Measurements from ENCODE around the gene GOLGA6D. TPM values are rescaled to one million over a fixed set of nuclear protein-coding genes. Genes with fewer than 3 reads are reported as not detected.

GOLGA6D gene
- total and polyA plus RNA-seq, 2 of the 8 experiments (the other 6 are each of a cell fraction or from before 2014, with no cell fraction given), result 0.27 to 0.69 TPM

GRCh38 chr15:75329571-75329970 lies 46.9 kb downstream of the GOLGA6D start:
- Histone ChIP-seq H2BK5ac (ENCODE audit: low read depth, low read length) (no peak overlapping the region), H3K79me2 (ENCODE audit: control insufficient read depth in 1 of 2, insufficient read depth in 2 of 2, low read length in 2 of 2) (no peaks in the 10 kb centered on the region), H4K91ac (replicated peaks; ENCODE audit: insufficient read length, low read length) (no peak overlapping the region), H3K4ac (replicated peaks; ENCODE audit: insufficient read length, low read depth, low read length) (no peak overlapping the region), H2AK5ac (ENCODE audit: low read depth, low read length) (no peak overlapping the region), H3K4me1 (replicated peaks in 1 of 4; ENCODE audit: control insufficient read depth in 3 of 4, insufficient read depth in 4 of 4, low read length in 3 of 4) (no peaks in the 10 kb centered on the region), H2AFZ (ENCODE audit: low read length) (no peak overlapping the region), H3K27ac (ENCODE audit: low read depth, low read length) (no peak overlapping the region), H2BK12ac (ENCODE audit: low read depth, low read length) (no peak overlapping the region), H3K36me3 (ENCODE audit: control insufficient read depth in 2 of 4, insufficient read depth in 4 of 4, low read length in 3 of 4) (no peaks in the 10 kb centered on the region), H2BK15ac (ENCODE audit: low read length) (no peak overlapping the region), H3K79me1 (ENCODE audit: low read depth, low read length) (no peaks in the 10 kb centered on the region), H3K56ac (replicated peaks; ENCODE audit: insufficient read length, low read depth, low read length) (no peak overlapping the region), H3K9me3 (ENCODE audit: insufficient read depth in 2 of 2, low read depth in 1 of 2, low read length in 1 of 2) (no peaks in the 10 kb centered on the region), H2BK120ac (replicated peaks; ENCODE audit: low read depth, low read length) (no peak overlapping the region), H2BK20ac (ENCODE audit: low read length) (no peak overlapping the region), H4K8ac (ENCODE audit: extremely low read depth, insufficient read depth, low read length) (no peak overlapping the region), H3K14ac (ENCODE audit: insufficient read length) (no peak overlapping the region), H4K20me1 (replicated peaks in 1 of 2; ENCODE audit: control insufficient read depth in 1 of 2, insufficient read depth in 2 of 2, low read length in 2 of 2) (no peaks in the 10 kb centered on the region), H3K4me3 (ENCODE audit: extremely low read depth in 1 of 4, insufficient read depth in 2 of 4, low read depth in 3 of 4, low read length in 4 of 4) (no peak overlapping the region), H3K18ac (ENCODE audit: extremely low read depth, low read length) (no peak overlapping the region), H4K5ac (ENCODE audit: insufficient read length, low read depth, low read length) (no peak overlapping the region), H3K23ac (ENCODE audit: insufficient read length) (no peak overlapping the region), H3K4me2 (ENCODE audit: insufficient read depth in 1 of 2, low read depth in 2 of 2, low read length in 2 of 2) (no peak overlapping the region), H3K9ac (replicated peaks in 1 of 4; ENCODE audit: extremely low read depth in 1 of 4, low read depth in 3 of 4, low read length in 3 of 4) (no peak overlapping the region), H3K23me2 (ENCODE audit: low read depth, low read length) (no peaks in the 10 kb centered on the region), H3K27me3 (replicated peaks in 1 of 4; ENCODE audit: control insufficient read depth in 3 of 4, extremely low read depth in 1 of 4, insufficient read depth in 3 of 4, low read length in 3 of 4) (no peaks in the 10 kb centered on the region)
- ChIA-PET POLR2A (ENCODE audit: partially characterized antibody) (interaction anchor here (1.2 kb wide), 1 partner anchor 38 kb away, joined by 3 read pairs; no protein-coding TSS in a partner anchor), CTCF (ENCODE audit: partially characterized antibody) (interaction anchor here (0.7 to 2.4 kb wide), 3 partner anchors 22 to 385 kb away, joined by 3 to 6 read pairs (median 3); no protein-coding TSS in a partner anchor)
- no peak for FAIRE-seq
- TF ChIP-seq TBP (IDR thresholded peaks at IDR 0.05; ENCODE audit: low read depth, low read length) (no peak), SRF (IDR thresholded peaks at IDR 0.05; ENCODE audit: low read depth, low read length) (no peak), GTF2F1 (IDR thresholded peaks at IDR 0.05; ENCODE audit: borderline replicate concordance, low read depth, low read length) (no peak), MAX (IDR thresholded peaks at IDR 0.05) (no peak), SP2 (IDR thresholded peaks at IDR 0.05; ENCODE audit: low read length) (no peak), RAD21 (IDR thresholded peaks at IDR 0.05 in 1 of 2, conservative IDR thresholded peaks at IDR 0.05 in 1 of 2; ENCODE audit: low read depth in 2 of 2, low read length in 2 of 2) (no peak)
- WGBS, 2 experiments (ENCODE audit: extremely low coverage in 1 of 2, insufficient coverage in 1 of 2, insufficient read length in 1 of 2, insufficient replicate concordance in 2 of 2, low coverage in 1 of 2, low lambda C conversion rate in 2 of 2, missing lambda C conversion rate in 1 of 2), result 92% methylated on average over 2 of the region's 2 CpGs; no CpG with 5 or more reads in 1 of the 2 experiments
- DNase-seq (ENCODE audit: low read depth in 1 of 2, low spot score in 2 of 2), result no peak

All from H1 (cell line).